NCI-H524 treated with DMSO at 0.1 percent for 48 hours (cell line): ENCODE measurements around the gene LYRM2.

Experiments
- DNase-seq: peaks from one replicate; lab custom pipeline; 2025; lab: John Stamatoyannopoulos, UW

Gene LYRM2

DNA sequence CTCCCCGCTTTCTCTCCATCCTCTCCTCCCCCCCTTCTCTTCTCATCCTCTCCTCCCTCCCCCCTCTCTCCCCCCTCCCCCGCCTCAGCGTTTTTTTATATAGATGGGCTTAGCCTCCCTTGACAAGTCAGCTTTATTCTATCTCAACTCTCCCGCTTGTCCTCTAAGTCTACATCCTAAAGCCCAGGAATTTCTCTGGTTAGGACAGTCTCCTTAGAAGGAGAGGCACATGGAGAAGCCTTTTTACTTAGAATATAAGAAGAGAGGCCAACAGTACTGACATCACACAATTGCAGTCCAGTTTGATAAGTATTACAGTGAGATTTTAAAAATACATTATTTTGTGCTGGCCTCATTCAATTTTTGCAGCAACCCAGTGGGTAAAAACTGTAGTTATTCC, 83.5 kb downstream of the LYRM2 start:
- no peak for DNase-seq

DNA sequence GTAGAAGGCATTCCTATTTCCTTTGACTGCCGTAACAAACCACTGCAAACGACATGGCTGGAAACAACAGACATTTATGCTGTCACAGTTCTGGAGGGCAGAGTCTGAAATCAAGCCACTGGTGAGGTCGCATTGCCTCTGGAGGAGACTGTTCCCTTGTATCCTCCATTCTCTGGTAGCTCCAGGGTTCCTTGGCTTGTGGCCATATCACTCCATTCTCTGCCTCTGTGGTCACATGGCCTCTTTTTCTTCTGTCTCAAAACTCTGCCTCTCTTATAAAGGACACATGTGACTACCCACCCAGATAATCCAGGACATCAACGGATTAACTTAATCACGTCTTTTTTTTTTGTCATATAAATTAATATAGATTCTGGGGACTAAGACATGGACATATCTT, 84.4 kb downstream of the LYRM2 start:
- DNase-seq: no peak

DNA sequence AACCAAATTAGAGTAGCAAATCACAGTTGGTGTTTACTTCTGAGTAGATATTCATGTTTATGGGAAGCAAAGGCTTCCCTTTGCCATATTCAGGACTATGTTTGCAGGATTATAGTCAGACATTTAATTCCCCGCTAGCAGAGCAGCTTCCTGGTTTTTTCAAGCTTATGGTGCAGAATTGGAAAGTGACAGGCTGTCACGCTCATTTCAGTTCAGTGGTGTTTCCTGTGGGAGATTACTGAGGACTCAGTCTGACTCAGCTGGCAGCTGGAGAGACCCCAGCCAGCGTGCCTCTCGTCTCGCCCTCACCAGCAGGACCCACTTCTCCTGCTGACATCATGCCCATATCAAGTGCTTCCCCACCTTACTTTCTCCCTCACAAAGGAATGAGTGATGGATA, 85.1 kb downstream of the LYRM2 start:
- no peak for DNase-seq

DNA sequence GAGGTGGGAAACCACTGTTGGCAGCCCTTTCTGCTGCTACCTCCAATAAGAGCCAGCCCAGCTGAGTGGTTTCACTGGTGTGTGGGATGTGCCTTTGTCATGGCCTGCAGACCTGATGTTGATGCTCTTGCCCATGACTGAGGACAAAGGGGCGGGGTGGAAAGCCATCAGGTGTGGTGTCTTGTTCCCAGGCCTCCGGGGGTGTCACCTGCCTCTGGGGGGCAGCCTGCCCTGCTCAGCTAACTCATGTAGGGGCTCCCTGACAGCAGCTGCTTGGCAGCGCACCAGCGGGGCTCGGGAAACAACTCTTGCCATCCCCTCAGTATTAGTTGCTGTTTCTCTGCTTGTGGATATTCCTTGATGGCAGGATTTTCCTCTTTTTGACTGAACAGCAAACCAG, 91.3 kb downstream of the LYRM2 start:
- DNase-seq: no peak

DNA sequence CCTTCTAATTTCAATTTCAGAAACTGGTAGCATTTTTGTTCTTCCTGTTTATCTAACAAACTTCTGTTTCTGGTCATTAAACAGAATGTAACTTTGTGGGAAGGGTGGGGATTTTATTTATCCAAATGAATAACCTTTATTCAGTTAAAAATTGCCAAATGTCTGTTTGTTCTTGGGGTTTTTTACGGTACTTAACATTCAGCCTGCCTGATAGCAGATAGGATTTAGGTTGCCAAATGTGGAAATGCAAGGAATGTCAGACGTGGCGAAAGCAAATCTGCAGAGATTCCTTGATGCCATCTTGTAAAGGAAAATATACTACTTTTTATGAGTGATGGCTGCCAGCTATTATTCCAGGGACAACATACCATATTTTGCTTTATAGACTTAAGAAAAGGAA, 95.7 kb downstream of the LYRM2 start:
- DNase-seq: no peak

DNA sequence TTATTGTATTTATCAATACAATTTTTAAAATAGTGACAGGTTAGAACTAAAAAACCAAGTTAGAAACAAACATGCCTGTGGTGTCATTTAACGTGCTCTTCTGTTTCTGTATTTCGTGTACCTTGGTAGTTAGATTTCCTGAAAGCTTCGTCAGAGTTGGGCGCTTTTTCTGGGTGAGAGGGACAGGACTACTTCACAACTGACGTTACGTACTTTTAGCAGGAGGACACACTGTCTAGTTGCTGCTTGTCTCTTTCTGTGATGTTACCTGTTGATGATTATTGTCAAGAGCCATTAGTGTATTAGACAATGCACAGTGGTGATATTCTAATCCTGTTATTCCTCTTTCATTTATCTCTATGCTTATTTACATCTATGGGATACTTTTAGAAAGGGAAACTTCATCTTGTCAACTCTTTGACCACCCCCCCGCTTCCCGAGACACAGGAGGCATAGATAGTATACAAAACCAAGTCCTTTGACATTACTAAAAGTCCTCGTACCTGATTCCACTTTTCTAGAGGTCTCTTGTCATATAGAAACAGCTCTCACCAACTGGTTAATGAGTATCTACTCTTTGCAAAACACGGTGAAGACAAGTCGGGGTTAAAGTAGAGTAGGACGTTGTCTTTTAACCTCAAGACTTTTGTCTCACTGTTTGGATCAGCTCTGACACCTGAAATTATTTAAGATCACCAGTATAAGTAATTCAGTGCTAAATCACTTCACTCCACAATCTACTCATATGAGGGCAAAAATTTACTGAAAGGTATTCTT, 96.3 kb downstream of the LYRM2 start:
- no peak for DNase-seq

DNA sequence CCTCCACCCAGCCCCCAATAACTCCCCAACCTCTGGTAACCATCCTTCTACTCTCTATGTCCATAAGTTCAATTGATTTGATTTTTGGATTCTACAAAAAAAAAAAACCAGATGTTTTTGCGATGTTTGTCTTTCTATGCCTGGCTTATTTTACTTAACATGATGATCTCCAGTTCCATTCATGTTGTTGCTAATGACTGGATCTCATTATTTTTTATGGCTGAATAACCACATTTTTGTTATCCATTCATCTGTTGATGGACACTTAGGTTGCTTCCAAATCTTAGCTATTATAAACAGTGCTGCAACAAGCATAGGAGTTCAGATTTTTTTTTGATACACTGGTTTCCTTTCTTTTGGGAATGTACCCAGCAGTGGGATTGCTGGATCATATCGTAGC, 98.8 kb downstream of the LYRM2 start:
- DNase-seq: no peak

DNA sequence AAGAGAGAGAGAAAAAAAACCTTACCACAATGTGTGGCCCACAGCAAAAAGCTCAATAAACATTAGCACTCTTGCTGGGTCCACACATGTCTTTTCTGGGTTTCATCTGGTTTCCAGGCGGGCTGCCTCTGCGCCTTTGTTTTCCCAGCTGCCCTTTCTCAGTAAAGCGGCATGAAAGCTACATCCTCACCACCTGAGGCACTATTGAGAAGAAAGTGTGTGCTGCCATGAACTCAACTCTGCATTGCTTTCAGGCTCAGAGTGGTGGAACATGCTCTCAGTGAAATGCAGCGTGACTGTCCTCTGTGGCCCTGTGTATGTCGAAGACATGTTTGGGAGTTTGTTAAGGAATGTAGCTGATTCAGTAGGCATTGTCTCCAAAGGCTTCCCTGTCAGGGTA, 102.3 kb downstream of the LYRM2 start:
- DNase-seq: no peak

DNA sequence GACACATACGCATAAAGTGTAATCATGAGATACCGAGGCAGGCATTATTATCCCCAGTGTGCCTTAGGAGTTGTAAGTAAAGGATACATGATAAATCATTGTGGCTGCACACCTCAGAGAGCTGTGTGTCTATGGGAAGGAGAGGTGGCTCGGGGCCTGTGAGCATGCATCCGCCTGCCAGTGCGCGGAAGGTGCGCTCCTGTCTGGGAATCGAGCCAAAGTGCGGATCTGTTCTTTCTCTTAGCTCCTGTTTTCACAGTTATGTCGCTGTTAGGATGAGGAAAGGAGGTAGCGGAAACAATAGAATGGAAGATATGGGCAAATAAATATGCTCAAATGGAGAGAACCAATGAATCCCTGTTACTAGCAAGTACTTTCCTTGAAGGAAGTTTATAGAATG, 107.6 kb downstream of the LYRM2 start:
- DNase-seq: no peak

DNA sequence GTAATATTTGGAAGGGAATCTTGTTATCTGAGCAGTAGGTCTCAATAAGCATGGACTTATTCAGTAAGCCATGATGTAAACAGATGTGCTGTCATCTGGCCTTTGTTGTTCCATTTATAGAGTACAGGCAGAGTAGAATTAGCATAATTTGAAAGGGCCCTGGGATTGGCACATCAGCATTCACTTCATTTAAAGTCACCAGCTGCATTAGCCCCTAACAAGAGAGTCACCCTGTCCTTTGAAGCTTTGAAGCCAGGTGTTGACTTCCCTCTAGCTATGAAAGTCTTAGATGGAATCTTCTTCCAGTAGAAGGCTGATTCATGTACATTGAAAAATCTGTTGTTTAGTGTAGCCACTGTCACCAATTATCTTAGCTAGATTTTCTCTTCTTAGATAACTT, 109.7 kb downstream of the LYRM2 start:
- no peak for DNase-seq

DNA sequence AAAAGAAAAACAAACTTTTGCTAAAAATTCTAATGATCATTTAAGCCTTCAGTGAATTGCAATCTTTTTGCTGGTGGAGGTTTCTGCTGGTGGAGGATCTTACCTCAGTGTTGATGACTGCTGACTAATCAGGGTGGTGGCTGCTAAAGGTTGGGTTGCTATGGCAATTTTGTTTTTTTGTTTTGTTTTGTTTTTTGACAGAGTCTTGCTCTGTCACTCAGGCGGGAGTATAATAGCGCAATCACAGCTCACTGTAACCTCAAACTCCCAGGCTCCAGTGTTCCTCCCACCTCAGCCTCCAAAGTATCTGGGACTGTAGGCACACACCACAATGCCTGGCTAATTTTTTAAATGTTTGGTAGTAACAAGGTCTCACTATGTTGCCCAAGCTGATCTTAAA, 110.9 kb downstream of the LYRM2 start:
- DNase-seq: no peak

DNA sequence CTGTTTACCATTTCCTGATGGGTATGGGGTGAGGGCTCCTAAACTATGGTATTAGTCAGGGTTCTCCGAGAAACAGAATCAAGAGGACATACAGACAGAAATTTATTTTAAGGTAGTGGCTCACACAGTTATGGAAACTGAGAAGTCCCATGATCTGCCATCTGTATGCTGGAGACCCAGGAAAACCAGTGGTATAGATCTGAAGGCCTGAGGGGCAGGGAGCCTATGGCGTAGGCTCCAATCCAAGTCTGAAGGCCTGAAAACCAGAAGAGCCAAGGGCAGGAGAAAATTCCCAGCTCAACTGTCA, 112.0 kb downstream of the LYRM2 start:
- no peak for DNase-seq

DNA sequence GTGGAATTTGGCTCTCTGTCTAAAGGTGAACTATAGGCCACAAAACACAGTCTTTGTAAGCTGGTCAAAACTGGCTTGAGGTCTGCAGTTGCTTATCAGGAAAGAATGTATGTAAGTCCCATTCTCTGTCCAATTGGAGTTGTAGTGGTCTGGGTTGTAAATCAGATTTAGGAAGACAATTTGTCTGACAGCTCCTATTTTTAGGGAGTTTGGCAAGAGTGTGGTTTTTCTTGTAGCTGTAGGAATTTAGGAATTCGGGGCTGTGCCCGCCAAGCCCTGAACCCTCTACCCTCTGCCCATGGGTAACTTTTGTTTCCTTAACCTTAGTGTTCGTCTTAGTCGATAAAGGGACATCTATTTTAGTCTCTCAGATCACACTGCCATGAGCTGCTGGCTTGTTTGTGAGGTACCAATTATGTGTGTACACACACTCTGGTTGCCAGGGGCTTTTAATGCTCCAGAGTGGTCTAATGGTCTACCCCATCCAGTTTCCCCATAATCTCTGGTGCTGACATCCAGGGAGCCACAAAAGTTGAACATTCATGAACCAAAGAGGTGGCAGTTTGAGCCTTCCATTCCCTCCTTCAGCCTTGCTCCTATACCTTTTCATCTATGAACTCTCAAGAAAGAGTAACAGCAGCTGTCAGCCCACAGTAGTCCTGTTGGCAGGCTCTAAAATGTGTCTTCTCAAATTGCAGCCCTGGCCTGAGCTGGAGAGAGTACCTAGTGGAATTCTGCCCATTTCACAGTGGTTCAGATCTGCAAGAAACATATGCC, 112.6 kb downstream of the LYRM2 start:
- DNase-seq: no peak

DNA sequence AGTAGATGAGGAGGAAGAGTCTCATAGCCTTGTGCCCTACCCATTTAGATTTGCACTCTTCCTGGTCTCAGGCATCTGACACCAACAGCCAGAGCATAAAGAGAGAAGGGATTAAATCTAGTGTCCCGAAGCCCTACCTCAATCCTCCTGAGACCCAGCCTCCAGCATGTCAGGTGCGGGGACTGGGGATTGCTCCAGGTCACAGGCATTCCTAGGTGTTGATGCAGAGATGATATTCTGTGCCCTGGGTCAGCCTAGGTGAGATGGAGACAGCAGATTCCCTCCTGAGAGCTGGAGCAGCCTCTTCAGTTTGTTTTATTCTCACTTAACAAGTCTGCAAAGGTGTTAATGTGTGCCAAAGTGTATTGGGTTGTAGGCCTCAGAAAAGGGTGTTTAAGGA, 115.8 kb downstream of the LYRM2 start:
- DNase-seq: no peak

DNA sequence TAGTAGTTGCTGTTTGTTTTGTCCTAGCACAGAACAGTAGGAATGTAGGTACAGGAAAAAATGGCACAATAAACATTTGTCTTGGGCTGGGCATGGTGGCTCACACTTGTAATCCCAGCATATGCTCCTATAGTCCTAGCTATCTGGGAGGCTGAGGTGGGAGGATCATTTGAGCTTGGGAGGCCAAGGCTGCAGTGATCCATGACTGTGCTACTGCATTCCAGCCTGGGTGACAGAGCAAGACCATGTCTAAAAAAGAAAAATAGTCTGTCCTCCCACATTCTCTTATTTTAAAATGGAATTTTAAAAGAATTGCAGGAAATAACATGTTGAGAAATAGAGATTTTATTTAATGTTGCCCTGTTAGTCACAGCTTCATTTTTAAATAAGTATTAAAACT, 117.8 kb downstream of the LYRM2 start:
- DNase-seq: no peak

DNA sequence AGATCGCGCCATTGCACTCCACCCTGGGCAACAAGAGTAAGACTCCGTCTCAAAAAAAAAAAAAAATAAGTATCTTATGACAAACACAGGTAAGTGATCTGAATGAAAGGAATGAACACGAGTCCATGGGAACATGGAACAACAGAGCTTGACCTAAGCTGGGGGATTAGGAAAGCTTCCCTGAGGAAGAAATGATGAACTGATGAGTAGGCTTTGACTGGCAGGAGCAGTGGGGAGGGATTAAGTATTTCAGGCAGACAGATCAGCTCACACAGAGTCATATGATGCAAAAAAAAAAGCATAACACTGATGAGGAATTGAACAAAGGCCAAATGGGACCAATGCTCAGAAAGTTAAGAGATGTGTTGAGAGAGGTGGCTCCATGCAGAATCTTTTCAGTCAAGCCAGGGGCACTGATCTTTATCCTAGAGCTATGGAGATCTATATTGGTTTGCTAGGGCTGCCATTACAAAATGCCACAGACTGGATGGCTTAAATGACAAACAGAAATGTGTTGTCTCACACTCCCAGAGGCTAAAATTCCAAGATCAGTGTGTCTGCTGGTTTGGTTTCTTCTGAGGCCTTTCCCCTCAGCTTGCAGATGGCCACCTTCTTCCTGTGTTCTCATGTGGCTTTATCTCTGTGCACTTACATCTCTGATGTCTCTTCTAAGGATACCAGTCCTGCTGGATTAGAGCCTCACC, 120.0 kb downstream of the LYRM2 start:
- no peak for DNase-seq
